Measurements from ENCODE around the gene BMP8B.
A peak's percentile ranks its signal among the peaks of the same experiment; 100 is the strongest.
"Not testable (repeated sequence)": the region's sequence is repeated elsewhere in the genome, so short reads cannot be mapped to it uniquely, and the experiment has no call there.

BMP8B gene

DNA sequence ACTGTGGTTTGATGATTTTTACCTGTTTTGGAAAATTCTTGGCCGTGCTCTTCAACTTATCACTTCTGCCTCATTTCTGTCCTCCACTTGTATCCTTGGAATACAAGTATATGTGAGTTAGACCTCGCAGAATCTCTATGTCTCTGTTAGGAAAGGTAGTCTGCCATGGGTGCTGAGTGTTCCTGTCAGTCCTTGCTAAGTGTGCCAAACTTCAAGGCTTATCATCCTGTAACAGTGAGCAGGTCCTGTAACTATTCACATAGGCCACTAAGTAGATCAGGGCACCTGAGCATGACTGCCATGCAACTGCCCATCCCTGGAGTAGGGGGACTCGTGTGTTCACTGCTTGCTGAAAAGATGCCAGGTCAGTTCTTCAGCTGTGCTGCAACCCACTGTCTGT is 24.2 kb upstream of the BMP8B start:
- no peak for DNase-seq (ENCODE audit: low read depth)

DNA sequence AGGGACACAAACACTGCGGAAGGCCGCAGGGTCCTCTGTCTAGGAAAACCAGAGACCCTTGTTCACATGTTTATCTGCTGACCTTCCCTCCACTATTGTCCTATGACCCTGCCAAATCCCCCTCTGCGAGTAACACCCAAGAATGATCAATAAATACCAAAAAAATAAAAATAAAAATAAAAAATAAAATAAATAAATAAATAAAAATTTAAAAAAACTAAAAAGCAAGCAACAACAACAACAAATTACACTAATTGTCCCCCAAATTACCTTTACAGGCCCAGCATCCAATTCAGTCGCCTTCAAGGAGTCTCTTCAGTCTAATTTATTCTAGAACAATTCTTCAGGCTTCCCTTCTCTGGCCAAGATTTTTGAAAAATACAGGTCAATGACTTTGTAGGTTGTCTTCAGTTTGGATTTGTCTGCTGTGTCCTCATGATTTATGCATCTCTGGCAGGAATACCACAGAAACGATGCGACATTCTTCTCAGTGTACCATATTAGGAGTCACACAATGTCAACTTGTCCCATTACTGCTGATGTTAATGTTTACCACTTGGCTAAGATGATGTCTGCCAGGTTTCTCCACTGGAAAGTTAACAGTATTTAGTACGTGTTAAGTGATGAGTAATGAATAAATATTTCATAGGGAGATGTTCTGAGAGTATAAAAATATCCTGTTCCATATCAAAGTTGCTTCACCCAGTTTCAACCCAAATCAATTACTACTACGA is 20.3 kb upstream of the BMP8B start:
- DNase-seq (ENCODE audit: low read depth): no peak

DNA sequence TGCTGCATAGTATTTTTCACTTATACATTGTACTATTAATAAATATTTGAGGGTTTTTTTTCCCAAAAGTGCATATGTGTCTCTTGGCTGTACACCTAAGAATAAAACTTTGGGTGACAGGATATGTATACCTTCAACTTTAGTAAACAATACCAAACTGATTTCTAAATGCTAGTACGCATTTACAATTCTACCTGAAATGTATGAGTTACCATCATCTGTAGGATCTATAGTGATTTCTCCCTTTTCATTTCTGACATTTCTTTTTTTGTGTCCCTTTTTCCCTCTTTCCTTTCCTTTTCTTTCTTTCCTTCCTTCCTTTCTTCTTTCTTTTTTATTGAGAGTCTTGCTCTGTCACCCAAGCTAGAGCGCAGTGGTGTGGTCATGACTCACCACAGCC is 16.7 kb upstream of the BMP8B start:
- DNase-seq (ENCODE audit: low read depth): no peak

DNA sequence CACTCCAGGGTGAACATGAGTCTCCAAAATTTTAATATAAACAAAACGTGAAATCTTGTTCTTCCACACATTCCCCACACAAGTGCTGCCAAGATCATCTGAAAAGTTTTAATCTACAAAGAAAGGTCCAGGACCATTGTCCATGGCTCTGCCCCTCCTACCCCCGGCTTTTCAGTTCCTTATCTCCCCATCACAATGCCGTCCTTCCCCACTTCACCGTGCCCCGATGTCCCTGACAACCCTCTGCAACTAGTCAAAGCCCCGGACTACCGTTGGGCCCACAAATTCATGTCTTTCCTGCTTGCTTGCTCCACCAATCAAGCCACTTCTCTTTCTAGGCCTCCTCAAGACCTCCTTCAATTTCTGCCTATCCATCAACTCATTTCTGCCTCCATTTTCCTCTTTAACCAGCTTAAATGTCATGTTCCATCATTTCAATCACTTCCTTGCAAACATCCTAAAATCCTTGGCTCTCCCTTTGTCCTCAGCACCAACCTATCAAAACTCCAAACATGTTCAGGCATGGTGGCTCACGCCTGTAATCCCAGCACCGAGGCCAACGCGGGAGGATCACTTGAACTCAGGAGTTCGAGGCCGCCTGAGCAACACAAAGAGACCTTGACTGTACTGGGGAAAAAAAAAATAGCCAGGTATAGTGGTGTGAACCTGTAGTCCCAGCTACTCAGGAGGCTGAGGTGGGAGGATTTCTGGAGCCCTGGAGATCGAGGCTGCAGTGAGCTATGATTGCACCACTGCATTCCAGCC is 14.0 kb upstream of the BMP8B start:
- DNase-seq (ENCODE audit: low read depth): no peak

- DNase-seq (ENCODE audit: low read depth): no peak
These were observed 11.8 kb upstream of the BMP8B start for GRCh38 chr1:39800471-39800835.

DNA sequence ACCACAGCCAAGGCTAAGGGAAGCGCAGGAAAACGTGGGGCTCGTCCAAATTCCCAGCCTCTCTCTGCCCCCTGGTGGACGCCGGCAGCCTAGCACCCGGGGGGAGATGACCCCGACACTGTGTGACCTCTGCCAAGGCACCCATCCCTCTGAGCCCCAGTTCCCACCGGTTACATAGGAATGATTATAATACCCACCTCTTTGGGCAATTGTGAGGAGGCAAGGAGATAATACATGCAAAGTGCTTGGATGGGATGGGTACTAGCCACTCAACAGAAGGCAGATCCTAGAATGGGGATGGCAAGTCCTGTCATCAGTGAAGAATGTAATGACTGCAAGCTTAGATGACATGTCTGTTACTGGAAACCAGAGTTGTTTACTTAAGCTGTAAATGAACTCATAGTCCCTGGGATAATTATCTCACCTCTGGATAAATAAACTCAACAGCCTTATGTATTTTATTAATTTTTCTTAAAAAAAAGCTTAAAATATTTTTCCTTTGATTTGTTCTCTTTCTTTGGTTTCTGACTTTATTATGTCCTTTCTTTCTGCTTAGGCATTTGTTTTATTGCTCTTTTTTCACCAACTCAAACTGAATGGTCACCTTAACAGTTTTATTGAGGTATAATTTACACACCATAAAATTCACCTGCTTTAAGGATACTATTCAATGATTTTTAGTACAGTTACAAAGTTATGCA is 11.3 kb upstream of the BMP8B start:
- peak; percentile 55 for DNase-seq (ENCODE audit: low read depth)

DNA sequence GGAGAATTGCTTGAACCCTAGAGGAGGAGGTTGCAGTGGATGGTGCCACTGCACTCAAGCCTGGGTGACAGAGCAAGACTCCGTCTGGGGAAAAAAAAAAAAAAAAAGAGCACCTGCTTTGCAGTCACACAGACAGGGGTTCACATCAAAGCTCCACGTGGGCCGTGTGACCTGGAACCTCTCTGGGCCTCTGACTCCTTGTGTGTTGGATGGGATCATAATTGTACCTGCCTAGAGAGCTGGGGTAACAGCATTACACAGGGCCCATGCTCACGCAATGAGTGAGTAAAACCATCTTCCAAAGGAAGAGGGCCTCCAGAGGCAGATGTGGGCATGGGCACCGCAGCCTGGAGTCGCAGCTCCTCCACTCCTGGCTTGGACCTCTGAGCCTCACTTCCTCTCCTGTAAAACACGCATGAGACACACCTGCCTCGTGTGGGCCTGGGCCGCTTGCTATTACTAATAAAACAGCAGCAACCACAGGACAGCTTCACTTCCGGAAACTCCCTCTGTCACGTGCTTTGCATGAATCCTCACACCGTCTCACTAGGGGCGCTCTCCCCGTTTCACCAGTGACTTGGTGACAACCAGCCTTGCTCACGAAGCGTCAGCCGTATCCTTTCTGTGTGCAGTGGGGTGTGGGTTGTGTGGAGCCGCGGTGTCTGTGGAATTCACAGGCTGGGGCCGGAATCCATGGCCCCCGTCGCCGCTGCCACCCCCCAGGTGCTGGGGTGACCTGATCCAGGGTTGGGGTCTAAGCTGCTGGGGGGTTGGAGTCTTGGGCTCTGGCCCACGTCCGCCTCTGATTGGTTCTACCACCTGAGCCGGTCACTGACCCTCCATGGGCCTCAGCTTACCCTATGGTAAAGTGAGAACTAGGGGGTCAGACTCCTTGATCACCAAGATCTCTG is 10.4 kb upstream of the BMP8B start:
- peak; percentile 85 for DNase-seq (ENCODE audit: low read depth)

DNA sequence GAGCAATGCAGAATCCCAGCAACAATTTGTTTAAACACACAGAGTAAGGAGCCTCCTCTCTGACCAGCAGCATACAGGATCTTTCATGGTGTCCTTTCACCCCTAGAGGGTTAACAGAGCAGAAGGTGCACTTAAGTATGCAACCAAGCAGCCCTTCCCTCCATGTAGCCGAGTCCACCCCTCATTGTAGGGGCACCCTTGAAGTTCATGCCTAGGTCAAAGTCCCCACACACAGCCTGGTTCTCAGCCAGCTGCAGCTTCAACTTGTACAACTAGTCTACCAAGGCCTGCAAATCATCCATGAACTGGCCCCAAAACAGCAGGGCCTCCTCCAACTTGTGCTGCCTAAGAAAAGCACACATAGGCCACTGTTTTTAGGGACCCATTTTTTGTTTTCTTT is 7.0 kb upstream of the BMP8B start:
- no peak for DNase-seq (ENCODE audit: low read depth)

GRCh38 chr1:39791838-39792237 is 3.2 kb upstream of the BMP8B start:
- no peak for DNase-seq (ENCODE audit: low read depth)

DNA sequence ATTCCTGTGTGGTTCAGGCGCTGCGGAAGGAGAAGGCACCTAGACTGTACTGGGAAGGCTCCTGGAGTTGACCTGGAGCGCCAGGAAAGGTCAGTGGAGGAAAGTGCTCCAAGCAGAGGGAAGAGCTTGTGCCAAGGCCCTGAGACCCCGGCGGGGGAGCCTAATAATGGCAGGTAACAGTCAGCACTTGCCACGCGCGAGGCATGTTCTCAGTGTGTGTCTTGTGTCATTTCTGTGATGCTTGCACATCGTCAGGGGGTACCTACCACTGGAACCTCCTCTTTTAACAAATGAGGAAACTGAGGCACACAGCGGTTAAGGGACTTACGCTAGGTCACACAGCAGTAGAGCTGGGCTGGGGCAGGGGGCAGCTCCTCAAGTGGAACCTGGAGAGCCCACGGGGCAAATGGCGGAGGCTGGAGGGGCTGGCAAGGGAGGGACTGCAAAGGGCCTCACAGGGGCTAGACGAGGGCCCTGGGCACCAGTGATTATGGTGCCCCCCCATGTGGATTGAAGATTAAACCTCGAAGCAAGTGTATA is 976 bp upstream of the BMP8B start:
- DNase-seq (ENCODE audit: low read depth): no peak

DNA sequence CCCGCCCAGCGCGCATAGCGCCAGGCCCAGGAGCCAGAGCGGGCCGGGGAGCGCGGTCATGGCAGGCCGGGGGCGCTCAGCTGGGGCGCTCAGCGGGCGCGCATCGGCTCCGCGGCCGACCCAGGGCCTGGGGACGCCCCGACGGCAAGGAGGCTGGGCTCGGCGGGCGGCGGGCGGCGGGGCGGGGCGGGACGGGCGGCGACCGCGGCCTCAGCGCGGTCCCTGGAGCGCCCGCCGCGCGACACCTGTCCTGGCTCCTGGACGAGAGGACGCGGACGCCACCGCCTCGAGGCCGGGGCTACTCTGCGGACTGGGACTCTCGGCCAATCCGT is 273 bp downstream of the BMP8B start:
- DNase-seq (ENCODE audit: low read depth): no peak

GRCh38 chr1:39787964-39788363 is 701 bp downstream of the BMP8B start:
- DNase-seq (ENCODE audit: low read depth): not testable (repeated sequence)

- no peak for DNase-seq (ENCODE audit: low read depth)
These were observed 1.2 kb downstream of the BMP8B start for GRCh38 chr1:39787468-39787867.

- DNase-seq (ENCODE audit: low read depth): not testable (repeated sequence)
These were observed 1.6 kb downstream of the BMP8B start for GRCh38 chr1:39787108-39787375.

DNA sequence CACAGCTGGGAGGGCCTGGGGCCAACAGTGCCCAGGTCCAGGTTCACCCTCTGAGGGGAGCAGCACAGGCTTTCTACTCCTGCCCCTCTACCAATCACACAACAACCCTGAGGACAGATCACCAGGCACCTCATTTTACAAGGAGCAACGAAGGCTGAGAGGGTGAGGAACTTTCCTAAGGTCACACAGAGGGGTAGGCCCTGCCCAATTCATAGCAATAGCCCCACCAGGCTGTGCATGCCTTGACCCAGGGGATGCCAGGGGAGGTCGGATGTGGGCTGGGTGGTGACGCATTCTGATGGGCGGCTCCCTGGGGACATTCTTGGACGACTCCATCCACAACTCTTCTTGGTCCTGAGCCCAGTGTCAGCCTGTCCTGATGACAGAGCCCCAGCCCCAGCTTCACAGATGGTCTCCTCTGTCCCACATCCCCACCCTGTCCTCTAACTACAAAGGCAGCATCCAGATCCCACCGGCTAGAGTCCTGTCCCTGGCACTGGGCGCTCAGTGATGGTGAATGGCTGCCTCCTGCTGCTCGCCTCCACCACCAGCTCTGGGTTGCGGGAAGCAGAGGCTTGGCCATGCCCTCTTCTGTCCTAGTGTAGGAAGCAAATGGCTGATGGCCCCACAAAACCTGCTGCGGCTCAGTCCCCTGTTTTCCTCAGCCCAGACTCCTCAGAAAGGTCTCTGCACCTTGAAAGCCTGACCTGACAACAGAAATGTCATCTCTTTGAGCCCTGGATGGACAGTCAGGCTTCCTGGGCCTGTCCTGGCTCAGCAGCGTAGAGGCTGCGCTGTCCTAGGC is 2.2 kb downstream of the BMP8B start:
- DNase-seq (ENCODE audit: low read depth): not testable (repeated sequence)

- not testable (repeated sequence) for DNase-seq (ENCODE audit: low read depth)
These were observed 6.0 kb downstream of the BMP8B start for GRCh38 chr1:39782685-39783084.

DNA sequence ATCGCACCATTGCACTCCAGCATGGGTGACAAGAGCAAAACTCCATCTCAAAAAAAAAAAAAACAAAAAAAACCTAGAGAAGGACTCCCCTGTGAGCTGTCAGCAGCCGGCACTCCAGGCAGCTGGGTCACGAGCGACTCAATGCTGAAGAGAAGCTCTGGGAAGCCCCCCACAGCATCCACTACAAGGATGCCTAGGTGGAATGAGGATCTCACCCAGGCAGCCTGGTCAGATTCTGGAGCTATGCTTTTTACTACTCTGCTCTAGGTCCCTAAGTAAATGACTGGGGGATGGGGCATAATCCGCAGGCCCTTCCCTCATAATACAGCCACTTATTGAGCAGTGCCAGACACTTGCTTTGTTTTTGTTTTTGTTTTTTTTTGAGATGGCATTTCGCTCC is 6.6 kb downstream of the BMP8B start:
- no peak for DNase-seq (ENCODE audit: low read depth)

DNA sequence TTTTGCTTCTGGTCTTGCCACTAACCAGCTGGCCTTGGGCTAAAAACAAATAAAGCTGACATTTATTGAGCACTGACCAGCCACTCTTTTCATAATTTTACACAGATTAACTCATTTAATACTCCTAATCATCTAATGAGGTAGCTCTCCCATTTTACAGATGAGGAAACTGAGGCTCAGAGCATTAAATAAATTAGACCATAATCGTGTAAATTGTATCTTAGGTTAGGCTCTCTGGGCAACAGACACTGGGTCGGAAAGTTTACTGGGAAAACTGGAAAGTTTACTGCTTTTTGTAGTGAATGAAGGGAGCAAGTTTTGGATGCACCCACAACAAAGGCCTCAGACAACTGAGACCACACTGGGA is 7.3 kb downstream of the BMP8B start:
- no peak for DNase-seq (ENCODE audit: low read depth)

DNA sequence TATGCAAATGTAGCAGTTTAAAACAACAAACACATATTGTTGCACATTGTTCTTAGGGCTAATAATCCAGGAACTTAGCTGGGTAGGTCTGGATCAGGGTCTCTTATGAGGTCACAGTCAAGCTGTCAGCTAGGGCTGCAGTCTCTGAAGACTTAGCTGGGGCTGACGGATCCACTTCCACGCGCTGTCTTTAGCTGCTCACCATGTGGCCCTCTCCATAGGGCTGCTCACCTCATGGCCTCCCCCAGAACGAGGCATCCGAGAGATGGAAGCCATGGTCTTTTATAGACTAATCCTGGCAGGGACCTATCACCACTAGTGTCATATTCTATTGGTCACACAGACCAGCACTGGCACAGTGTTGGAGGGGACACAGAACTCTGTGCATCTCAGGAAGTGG is 8.8 kb downstream of the BMP8B start:
- DNase-seq (ENCODE audit: low read depth): no peak

- no peak for DNase-seq (ENCODE audit: low read depth)
These were observed 9.5 kb downstream of the BMP8B start for GRCh38 chr1:39779137-39779536.

- DNase-seq (ENCODE audit: low read depth): not testable (repeated sequence)
These were observed 10.1 kb downstream of the BMP8B start for GRCh38 chr1:39778463-39779099.

Data from activated T-helper 9 cell treated with anti-CD3 and anti-CD28 coated beads, Interleukin-2, amount 50 U/mL, for 16 hours (primary cell).